ENCODE results near the gene SBK2.
"Not testable (repeated sequence)": the region's sequence is repeated elsewhere in the genome, so short reads cannot be mapped to it uniquely, and the experiment has no call there.

Gene SBK2

DNA sequence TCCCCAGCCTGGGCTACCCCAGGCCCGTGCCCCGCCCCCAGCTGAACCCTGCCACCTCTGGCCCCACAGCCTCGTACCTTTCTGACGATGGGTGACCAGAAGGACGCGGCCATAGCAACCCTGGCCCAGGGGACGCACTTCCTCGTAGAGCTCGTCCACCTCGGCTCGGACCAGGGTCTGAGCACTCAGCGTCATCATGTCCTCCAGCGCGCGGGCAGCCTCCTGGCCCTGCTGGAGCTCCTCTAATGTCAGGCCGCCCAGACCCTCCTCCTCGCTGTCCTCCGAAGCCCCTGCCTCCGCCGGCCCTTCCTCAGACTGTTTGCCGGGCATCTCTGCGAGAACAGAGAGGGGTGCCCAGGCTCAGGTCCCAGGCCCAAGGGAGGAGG is 975 bp downstream of the SBK2 start:
- DNase-seq (ENCODE audit: low read depth in 4 of 4, low spot score in 1 of 4): no peak

DNA sequence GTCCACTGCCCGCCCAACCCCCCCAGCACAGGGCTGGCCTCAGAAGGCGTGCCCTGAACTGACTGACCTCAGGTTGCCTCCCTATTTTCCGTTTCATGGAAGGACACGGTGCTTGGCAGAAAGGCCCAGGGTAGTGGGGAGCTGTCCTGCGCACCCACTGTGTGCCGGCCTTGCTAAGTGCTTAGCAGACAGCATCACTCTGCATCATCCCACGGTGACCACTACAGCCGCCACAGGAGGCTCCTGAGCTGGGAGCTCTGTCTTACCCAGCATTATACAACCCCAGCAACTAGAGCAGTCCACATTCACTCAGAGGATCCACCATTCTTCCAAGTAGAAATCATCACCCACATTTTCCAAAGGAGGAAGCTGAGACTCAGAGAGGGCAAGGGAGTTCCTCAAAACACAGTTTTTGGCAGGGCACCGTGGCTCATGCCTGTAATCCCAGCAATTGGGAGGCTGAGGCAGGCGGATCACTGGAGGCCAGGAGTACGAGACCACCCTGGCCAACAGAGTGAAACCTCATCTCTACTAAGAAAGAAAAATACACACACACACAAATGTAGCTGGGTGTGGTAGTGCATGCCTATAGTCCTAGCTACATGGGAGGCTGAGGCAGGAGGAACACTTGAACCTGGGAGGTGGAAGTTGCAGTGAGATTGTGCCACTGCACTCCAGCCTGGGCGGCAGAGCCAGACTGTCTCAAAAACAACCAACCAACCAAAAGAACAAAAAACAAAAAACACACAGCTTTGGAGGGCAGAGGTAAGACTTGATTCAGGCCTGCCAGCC is 1.6 kb downstream of the SBK2 start:
- no peak for DNase-seq (ENCODE audit: low read depth in 4 of 4, low spot score in 1 of 4)

DNA sequence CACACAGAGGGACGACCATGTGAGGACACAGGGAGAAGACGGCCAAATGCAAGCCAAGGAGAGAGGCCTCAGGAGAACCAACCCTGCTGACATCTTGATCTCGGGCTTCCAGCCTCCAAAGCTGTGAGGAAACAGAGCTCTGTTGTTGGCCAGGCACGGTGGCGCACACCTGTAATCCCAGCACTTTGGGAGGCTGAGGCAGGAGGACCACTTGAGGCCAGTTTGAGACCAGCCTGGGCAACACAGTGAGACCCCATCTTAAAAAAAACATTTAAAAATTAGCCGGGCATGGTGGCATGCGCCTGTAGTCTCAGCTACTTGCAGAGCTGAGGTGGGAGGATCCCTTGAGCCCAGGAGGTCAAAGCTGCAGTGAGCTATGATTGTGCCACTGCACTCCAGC is 2.7 kb downstream of the SBK2 start:
- DNase-seq (ENCODE audit: low read depth in 4 of 4, low spot score in 1 of 4): not testable (repeated sequence)

DNA sequence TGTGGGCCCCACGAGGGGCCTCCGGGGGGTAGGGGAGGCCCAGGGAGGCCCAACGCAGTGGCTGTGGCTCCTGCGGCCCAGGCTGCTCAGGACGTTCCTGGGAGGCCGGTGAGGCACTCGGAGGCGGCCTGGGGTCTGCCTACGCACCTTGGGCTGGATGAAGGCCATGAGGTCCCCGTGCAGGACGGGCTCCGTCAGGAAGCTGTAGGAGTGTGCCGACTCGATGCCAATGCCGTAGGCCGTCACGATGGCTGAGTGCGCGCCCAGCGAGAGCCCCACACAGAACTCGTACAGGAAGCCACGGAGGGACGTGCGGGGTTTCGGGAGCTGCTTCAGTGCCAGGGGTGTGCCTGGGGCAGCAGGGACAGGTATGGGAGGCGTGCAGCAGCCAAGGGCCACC is 5.9 kb downstream of the SBK2 start:
- DNase-seq (ENCODE audit: low read depth in 4 of 4, low spot score in 1 of 4): no peak

DNA sequence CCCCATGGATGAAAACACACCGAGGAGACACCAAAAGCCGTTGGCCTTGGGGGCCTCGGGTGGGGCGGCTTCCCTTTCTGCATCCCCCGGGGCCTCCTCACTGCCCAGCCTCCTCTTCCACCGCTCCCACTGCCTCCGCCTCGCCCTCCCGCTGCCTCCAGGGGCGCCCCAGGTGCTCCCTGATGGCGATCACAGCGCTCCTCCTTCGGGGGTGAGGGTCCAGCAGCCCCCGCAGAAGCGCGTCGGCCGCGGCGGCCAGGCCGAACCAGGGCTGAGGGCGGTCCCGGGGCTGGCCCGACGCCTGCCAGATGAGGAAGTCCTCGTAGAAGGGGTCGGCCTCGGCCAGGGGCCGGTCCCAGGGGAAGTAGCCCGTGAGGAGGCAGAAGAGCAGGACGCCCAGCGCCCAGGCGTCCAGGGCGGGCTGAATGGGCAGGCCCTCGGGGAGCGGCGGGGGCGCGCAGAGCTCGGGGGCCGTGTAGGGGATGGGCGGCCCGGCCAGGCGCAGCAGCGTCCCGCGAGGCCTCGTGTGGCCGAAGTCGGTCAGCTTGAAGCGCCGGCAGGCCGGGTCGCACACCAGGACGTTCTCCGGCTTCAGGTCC is 7.2 kb downstream of the SBK2 start:
- DNase-seq (ENCODE audit: low read depth in 4 of 4, low spot score in 1 of 4): no peak

DNA sequence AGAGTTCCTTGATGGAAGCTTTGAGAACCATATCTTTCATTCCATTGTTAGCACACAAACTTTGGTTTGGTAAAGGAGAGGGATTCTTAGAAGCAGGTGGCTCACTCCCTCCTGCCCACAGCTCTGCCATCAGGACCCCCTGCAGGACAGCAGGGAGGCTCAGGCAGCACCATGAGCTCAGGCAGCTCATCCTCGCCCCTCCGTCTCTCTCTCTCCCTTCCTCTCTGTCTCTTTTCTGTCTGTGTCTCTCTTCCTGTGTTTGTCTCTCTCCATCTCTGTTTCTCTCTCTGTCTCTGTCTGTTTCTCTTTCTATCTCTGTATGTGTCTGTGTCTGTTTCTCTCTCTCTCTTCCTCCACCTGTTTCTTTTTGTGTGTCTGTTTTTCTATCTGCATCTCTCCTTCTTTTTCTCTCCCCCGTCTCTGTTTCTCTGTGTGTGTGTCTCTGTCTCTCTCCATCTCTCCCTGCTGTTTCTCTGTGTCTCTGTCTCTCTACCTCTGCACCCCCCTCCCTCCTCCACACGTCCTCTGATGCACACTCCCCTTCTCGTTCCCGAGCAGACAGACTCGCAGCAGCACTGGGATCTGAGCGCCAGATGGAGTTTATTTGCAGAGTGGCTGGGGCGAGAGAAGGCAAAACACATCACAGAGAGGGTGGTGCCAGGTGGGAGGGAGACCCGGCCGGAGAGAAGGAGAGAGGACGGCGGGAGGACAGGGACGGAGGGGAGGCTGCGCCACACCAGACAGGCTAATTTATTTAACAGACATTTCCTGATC is 8.7 kb downstream of the SBK2 start:
- no peak for DNase-seq (ENCODE audit: low read depth in 4 of 4, low spot score in 1 of 4)

DNA sequence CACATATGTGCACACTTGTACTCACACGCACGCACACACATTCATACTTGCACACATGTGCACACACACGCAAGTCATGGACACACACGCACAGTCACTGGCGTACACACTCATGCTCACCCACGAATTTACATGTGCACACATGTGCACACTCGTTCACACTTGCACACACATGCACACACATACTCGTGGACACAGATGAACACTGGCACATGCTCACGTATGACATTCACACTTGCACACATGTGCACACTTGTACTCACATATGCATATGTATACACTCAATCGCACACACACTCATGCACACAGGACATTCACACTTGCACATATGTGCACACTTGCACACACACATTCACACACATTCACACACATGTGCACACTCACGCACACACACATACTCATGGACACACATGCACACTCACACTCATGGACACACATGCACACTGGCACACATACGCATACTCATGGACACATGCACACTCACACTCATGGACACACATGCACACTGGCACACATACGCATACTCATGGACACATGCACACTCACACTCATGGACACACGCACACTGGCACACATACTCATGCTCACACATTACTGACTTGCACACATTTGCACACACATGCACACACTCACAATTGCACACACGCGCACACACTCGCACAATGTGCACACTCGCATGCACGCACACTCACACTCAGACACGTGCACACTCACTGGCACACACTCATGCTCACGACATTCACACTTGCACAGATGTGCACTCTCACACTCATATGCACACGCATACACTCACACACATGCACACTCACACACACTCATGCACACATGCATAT is 9.5 kb downstream of the SBK2 start:
- no peak for DNase-seq (ENCODE audit: low read depth in 4 of 4, low spot score in 1 of 4)

DNA sequence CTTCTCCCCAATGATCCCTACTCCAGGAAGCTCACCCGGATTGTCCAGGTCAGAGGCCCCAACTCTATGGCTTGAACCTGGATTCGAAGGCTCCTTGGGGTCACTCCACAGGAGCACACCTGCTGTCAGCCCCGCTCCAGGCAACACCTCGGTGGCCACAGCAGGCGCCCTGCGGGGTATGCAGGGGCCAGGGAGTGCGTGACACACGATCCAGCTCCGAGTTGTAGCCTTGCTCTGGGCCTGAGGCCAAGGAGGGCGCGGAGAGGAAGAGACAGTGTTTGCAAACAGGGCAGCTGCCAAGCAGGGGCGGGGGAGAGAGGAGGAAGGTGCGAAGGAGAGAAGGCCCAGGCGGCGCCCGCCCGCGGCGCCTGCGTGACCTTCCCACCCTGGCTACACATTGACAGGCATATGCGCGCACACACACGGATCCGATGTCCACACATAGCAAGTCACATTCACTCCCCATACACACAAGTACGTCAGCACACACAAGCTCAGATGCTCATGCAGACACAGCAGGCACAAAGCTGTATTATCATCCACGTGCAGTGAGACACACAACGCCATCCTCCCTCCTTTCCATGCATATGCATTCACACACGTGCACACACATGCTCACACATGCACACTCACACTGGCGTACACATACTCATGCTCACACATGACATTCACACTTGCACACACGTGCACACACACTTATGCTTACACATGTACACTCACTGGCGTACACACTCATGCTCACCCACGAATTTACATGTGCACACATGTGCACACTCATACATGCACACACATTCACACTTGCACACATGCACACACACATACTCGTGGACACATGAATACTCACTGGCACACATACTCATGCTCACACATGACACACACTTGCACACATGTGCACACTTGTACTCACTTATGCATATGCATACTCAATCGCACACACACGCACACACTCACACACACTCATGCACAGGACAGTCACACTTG is 10.4 kb downstream of the SBK2 start:
- no peak for DNase-seq (ENCODE audit: low read depth in 4 of 4, low spot score in 1 of 4)

DNA sequence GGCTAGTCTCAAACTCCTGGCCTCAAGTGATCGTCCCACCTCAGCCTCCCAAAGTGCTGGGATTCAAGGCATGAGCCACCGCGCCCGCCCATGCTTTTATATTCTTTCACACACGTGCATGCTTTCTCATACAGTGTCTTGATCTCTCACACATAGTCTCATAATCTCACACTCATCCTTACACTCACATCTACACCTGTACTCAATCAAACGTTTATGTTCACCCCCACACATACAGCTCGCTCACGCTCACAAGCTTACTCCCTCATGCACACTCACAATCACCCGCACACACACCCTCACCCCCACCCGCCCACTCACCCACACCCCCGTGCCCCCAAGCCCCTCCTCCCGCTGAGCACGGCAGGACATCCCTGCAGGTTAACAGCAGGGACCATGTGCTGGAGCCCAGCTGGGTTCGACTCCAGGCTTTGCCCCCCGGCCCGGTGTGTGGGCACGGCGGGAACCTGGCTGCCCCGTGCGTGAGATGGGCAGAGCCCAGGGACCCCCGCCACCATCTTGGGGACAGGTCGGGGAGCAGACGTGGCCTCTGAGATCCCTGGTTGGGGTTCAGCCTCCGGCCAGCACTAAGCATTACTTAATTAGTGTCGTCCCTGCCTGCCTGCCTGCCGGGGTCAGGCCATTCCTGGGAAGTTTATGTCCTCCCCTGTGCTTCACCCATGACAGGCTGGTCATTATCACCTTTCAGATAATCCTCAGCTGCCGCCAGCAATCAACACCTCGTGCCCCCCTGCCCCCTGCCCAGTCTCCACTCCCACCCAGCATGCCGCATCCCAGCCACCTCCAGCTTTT is 11.4 kb downstream of the SBK2 start:
- no peak for DNase-seq (ENCODE audit: low read depth in 4 of 4, low spot score in 1 of 4)

DNA sequence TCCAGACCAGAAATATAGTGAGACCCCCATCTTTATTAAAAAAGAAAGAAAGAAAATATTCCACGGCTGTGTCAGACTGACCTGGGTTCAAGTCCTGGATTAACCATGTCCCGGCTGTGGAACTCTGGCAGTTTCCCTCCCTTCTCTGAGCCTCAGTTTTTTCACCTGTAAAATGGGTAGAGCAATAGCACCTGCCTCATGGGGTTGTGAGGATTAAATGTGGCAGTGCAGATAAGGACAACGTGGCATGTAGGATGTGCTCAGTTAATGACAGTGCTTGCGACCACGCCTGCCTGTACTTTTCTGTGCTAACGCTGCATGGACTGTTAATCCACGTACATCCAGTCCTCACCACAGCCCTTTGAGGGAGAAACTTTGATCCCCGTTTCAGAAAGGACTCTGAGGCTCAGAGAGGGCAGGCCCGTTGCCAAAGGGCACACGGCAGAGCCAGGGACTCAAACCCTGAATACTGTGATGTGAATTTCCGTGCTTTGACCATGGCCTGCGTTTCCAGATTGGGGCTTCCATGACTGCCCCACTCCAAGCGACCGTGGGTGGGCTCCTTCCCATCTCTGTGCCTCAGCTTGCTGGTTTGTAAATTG is 16.1 kb downstream of the SBK2 start:
- no peak for DNase-seq (ENCODE audit: low read depth in 4 of 4, low spot score in 1 of 4)

DNA sequence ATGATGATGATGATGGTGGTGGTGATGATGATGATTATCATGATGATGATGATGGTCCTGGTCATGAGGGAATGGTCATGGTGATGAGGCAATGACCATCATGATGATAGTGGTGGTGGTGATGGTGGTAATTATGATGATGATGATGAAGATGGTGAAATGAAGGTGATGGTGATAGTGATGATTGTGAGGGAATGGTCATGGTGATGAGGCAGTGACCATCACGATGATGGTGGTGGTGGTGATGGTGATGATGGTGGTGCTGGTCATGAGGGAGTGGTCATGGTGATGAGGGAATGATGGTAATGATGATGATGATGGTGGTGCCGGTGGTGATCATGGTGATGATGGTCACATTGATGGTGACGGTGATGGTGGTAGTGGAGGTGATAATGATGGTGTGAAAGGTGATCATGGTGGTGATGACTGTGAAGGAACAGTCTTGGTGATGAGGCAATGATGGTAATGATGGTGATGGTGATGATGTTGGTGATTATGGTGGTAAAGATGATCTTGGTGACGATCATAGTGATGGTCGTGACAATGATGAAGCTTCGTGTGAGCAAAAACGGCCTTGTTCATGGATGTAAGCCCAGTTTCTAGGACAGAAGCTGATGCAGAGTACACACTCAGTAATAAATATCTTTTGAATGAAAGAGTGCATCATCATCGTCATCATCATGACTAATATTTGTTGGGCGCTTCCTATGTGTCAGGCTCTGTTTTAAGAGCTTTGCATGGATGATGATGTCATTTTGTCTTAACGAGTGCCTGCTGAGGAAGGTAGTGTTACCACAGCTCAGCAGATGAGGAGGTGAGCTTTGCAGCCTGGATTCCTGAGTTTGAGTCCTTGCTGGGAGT is 17.3 kb downstream of the SBK2 start:
- no peak for DNase-seq (ENCODE audit: low read depth in 4 of 4, low spot score in 1 of 4)

DNA sequence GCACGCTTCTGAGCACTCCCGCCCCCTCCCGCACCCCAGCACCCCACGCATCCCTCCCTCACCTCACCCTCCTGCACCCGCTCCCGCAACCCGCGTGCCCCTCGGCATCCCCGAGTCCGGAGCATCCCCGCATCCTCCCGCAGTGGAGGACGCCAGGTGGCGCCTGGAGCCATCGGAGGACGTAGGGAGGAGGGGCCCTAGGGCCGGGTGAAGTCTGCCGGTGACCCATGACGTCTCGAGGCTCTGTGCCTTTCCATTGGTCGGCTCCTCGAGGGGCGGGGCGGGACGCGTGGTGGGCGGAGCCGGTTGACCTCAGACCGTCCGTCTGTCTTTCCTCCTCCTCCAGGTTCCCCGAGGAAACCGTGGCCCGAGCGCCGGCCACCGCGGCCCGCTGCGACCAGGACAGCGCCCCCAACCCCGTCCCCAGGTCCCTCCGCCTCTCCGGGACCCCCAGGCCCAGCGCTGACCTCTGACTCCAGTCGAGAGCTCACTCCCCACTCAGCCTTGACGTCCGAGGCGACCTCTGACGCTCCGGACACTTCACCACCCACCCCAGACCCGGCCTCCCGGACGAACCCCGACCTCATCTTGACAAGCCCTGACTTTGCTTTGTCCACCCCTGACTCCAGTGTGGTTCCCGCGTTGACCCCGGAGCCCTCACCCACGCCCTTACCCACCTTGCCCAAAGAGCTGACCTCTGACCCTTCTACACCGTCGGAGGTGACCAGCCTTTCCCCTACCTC is 19.9 kb downstream of the SBK2 start:
- DNase-seq (ENCODE audit: low read depth in 4 of 4, low spot score in 1 of 4): peak; percentile 75 to 94 (median 86)

DNA sequence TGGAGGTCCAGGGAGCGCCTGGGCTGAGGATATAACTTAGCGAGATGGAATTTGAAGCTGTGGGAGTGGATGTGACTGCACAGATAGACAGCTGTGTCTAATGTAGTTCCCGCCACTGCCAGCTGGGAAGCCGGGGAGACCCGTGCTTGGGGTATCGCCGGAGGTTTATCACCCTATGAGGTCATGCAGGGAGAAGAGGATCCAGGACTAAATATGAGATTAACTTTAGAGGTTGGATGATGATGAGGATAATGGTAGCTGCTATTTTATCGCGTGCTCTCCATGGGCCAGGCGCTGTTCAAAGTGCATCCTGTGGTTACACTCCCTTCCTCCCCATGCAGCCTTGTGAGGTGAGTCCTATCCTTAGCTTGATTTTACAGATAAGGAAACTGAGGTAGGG is 28.8 kb downstream of the SBK2 start:
- DNase-seq (ENCODE audit: low read depth in 4 of 4, low spot score in 1 of 4): no peak

DNA sequence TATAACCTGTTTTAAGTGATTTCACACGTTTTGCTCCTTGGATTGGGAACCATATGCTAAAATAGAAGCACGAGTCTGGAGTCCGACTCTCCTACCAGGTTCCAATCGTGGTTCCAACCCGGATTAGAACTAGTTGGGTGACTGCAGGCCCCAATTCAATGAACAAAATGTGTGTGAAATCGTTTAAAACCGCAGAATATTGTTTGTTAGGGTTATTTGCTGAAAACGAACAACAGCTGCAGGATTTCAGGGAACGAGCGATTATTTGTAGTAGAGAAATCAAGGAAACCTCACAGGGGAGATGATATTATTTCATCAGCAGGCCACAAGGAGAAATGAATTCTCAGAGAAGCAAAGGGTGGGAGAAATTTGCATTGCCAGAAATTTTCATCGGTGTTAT is 32.0 kb downstream of the SBK2 start:
- DNase-seq (ENCODE audit: low read depth in 4 of 4, low spot score in 1 of 4): no peak

DNA sequence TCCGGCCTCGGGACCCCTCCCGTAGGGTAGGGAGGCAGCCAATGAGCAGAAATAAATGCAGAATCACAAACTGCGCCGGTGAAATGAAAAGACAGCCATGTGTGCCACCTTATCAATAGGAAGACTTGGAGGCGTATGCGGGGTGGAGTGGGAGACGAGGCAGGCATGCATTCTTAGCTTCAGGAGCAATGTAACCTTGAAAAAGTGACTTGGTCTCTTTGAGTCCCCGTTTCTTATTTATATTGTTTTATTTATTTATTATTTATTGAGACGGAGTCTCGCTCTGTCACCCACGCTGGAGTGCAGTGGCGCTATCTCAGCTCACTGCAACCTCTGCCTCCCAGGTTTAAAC is 32.7 kb downstream of the SBK2 start:
- no peak for DNase-seq (ENCODE audit: low read depth in 4 of 4, low spot score in 1 of 4)

DNA sequence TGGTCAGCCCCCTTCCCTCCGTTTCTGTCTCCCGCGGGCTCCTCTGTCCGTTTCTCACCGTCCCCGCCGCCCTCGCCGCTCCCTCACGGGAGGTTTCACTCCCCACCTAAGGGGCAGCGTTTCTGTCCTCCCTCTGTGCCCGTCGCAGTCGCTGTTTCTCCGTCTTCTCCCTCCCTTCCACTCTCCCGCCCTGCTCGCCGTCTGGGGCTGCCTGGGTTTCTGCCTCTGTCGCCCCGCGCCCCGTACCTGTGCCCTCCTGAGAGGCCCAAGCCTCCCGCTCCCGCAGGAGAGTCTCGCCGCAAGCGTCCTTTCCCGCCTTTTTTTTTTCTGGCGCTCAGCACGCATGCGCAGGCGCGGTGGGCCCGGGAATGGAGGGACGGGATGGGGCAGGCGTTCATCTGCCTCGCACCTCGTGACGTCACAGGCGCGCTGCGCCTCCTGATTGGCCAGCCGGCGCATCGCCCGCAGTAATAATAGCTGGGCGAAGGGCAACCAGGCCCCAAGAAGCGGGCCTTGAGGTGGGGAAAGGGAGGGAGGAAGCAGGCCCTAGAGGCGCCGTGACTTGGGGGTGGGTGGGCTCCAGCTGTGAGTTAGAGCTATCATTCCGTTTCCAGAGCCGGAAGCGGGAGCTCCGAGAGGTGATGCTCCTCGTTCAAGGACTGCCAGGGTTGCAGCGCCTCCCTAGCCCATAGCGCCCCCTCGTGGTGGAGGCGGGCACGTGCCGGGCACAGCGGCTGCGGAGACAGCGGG is 33.3 kb downstream of the SBK2 start:
- DNase-seq (ENCODE audit: low read depth in 4 of 4, low spot score in 1 of 4): peak; percentile 89 to 97 (median 93)

DNA sequence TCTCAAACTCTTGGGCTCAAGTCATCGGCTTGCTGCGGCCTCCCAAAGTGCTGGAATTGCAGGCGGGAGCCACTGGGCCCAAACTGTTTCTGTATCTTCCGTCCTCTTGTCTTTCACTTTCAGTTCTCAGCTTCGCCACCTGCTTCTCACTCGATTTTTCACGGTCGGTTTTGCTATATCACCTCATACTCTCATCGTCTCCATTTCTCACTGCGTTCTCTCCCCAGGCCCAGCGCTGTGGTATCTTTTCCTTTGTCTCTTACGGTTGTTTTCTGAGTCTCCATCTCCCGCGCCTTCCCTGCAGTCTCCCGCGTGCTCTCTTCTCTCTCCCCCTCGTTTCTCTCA is 33.8 kb downstream of the SBK2 start:
- no peak for DNase-seq (ENCODE audit: low read depth in 4 of 4, low spot score in 1 of 4)

Data from stimulated activated CD4-positive, alpha-beta T cell treated with anti-CD3 and anti-CD28 coated beads, Interleukin-1b, Interleukin-23, amount 100 ng/mL, for 24 hours (primary cell).